Activated CD4-positive, alpha-beta T cell treated with anti-CD3 and anti-CD28 coated beads, Interleukin-10, Interleukin-2, amounts not matched to agents 100 ng/mL and 50 ng/mL, durations not matched to agents 16 hours and 8 hours (primary cell): ENCODE results near the gene DDN.

ENCODE experiments used
- DNase-seq: peaks from one replicate; pipeline ENCODE4 v3.0.0-alpha.2; 2020

Gene DDN

GRCh38 chr12:49030714-49031572, 31.8 kb upstream of the DDN start:
- no peak for DNase-seq

DNA sequence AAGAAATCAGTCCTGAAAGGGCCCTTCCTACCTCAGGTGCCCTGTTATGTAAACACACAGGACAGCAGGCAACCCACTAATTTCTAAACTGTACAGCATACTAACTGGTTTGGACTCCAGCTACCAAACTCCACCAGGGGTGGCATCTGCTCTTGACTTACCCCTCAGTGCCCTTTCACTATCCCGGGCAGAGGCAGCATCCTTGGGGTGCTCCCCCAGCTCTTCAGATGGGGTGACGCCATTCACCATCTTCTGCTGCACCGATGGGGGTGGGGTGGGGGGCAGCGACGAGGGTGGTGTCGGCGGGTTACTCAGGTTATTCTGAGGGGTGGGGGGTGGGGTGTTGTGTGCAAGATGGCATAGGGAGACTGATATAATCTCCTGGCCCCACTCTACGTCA, 30.9 kb upstream of the DDN start:
- DNase-seq = no peak

DNA sequence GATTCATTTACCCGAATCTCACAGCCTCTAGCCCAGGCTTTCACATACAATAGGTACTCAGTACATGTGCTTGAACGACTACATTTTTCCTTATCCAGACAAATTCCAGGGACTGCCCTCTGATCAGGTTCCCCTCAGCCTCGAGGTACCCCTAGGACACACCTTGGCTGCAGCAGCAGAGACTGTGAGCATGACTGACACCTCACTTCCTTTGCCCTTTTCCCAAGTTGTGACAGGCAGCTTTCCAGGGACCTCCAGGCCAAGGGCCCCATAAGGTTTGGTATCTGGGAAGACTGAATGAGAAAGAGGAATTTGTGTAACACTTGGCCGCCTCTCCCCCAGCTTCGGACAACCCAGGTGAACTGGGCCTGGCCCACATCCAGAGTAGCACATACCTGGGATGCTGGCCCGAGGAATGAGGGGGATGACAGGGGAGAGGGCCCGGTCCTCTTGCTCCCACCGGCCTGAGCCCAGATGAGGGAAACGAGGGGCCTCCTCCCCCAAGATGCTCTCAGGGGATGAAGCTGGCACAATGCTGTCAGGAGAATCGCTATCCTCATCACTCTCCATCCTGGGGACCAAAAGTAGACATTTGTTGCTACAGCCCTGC, 29.6 kb upstream of the DDN start:
- no peak for DNase-seq

- DNase-seq = no peak
Measured at GRCh38 chr12:49027846-49028555, 28.8 kb upstream of the DDN start.

- DNase-seq = no peak
Measured at GRCh38 chr12:49026678-49027480, 27.7 kb upstream of the DDN start.

GRCh38 chr12:49026101-49026500, 26.9 kb upstream of the DDN start:
- no peak for DNase-seq

DNA sequence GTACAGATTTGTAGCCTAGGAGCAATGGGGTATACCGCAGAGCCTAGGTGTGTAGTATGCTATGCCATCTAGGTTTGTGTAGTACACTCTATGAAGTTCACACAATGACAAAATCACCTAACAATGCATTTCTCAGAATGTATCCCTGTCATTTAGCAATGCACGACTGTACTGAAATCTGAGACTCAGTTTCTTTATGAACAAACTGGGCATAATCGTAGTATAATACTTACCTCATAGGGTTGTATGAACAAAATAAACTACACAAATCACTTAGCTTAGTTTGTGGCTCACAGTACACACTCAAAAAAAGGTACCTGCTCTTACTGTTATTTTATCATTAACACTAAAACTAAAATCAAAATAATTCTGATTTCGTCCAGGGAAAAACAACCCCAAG, 26.3 kb upstream of the DDN start:
- DNase-seq = no peak

- DNase-seq = no peak
Measured at GRCh38 chr12:49024543-49024942, 25.4 kb upstream of the DDN start.

DNA sequence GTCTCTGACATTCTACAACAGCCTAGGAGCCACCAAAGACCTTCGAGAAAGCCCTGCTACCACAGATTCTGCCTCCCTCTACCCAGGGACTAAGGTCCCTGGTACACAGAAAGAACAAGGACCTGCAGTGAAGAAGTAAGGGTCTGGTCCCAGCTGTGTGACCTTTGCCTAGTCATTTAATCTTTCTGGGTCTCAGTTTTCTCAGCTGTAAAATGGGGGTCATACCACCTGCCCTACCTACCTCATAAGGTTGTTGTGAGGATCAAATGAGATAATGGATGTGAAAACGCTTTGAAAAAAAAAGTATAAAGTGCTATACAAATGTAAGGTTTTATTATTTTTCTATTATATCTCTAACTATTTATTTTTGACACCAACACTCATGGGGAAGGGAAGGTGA, 24.6 kb upstream of the DDN start:
- no peak for DNase-seq

GRCh38 chr12:49022558-49023178, 23.5 kb upstream of the DDN start:
- no peak for DNase-seq

GRCh38 chr12:49021292-49021915, 22.2 kb upstream of the DDN start:
- DNase-seq = no peak

DNA sequence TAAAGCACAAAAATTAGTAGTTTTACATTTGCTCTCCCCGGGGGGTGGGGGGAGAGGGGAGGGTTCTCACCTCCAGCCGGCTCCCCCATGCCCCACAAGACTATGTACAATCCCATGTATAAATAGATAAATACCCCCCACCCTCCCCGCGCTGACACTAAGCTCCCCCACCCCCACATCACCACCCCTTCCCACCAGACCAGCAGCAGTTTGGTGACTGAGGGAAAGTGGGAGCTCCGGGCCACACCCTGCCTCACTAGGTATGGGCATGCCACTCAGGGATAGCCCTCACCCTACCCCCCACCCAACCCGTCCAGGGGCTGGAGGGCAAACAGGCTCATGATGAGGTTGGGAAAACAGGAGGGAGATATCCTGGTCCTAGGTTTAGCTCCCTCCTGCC, 21.3 kb upstream of the DDN start:
- no peak for DNase-seq

- peak; percentile 59 for DNase-seq
Measured at GRCh38 chr12:49019443-49020324, 20.5 kb upstream of the DDN start.

DNA sequence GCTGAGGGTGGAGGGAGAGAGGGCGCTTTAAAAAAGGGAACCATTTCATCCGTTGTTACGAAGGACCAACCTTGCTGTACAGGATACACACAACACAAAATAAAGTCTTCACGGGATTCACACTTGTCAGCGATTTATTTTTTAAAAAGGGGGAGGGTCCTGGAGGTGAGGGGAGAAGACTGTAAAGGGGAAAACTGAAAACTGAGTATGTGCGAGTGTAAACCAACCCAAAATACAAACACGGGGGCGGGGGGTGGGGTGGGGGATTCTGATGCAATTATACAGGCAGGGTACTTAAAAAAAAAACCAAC, 19.9 kb upstream of the DDN start:
- DNase-seq = no peak

DNA sequence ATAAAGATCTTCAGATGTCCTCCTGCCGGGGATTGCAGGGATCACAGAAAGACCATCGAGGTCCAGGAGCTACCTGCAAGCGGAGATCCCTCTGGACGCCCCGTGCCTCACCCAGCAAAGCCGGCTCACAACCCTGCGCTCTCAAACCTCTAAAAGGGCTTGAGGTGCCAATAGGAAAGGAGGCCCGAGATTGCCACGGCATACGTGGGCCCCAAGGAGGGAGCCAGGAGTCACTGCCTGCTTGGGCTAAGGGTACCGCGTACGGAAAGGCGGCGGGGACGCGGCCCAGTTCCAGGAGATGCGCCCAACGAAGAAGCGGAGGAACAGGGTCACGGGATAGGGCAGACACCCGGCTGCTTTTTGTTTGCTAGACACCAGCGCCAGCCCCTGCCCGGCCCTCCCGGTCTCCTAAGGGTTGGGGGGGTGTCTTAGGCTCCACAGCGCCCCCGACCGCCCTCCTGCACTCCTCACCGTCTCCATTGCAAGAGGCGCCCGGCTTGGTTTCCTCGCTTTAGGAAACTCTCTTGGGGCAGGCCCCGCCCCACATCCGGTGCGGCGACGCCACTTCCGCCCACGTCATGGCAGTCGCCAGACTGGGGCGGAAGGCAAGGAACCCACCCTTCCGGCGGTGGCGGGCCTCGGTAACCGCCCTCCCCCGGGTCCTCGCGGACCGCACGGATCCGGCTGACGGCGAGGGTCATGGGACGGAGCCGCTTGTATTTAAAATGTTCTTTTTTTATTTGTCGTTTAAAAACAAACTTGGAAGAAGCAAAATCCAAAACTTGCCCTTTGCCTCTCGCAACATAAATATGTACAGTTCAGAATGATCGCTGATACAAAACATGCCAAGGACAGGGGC, 19.3 kb upstream of the DDN start, which contains the start of gene PRKAG1:
Gene PRKAG1 (minus strand): TSS at position 516 of the 859 bp plus-strand sequence. CDS start 36 bp downstream, at position 480.
- peak; percentile 98 for DNase-seq

DNA sequence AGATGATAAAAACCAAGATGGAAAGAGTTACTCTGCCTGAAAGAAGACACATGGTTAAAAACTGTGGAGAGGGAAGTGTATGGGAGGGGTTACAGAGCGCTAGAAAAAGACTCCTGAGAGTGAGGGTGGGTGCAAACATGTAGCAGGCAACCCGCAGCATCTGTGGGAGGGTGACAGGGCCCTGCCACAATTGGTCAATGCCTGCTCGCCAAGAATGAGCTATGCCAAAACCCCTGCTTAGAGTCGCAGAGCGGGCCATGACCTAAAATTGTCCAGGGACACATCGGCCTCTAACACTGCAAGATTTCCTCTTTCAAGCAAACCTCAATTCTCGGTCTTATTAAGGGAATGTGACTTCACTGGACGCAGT, 18.7 kb upstream of the DDN start:
- peak; percentile 48 for DNase-seq

DNA sequence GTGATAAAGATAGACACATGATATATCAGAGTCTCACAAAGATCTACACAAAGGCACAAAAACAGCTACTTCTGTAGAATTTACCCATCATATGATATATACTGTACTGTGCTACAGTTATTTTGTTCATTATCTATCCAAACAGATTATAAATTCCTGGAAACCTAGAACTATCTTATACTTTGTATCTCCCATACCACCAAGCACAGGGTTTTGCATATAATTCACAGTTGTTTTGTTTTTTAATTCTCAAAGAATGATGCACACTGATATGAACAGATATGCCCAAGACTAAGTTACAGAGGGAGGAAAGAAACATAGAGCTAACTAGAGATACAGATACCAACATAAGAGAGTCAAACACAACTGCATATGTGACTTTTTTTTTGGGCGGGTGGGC, 16.0 kb upstream of the DDN start:
- DNase-seq = no peak

DNA sequence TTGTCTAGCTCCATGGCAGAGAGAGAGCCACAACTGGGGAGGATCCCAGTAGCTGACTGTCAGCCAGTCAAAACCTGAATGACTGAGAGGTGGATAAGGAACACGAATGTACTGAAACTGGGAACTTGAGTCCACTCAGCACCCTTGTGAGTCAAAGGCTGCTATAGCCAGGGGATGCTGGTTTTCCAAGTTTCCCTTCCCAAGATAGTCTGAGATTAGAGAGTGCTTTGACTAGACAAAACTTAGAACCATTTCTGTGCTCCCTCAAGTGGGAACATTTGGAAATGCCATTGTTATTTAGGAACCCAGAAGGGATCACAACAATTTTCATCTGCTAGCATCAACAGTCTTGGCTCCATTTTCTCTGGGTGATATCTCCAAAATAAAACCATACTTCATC, 15.4 kb upstream of the DDN start:
- no peak for DNase-seq

- no peak for DNase-seq
Measured at GRCh38 chr12:49013428-49013827, 14.3 kb upstream of the DDN start.

GRCh38 chr12:49012739-49013138, 13.6 kb upstream of the DDN start:
- DNase-seq = no peak
